GM18909 (cell line): Measurements from ENCODE around the gene RFX5.
"Not testable (repeated sequence)": the region's sequence is repeated elsewhere in the genome, so short reads cannot be mapped to it uniquely, and the experiment has no call there.

ENCODE experiments used
- ATAC-seq: cut with Tn5 transposase; IDR thresholded peaks from one replicate; pipeline ENCODE4 v1.9.1; 2021; ENCODE audit warnings: mild to moderate bottlenecking; ENCODE audit not compliant: unreplicated experiment, poor library complexity

RFX5 gene

GRCh38 chr1:151346769-151347522 lies at the start of gene RFX5:
RFX5 (minus strand) TSS chr1:151347252; CDS start chr1:151346320, 932 bp downstream.
- ATAC-seq, result peak; percentile 96

GRCh38 chr1:151396265-151396664 lies 49.2 kb upstream of the RFX5 start:
- ATAC-seq, result not testable (repeated sequence)

- no peak for ATAC-seq
Measured at GRCh38 chr1:151393583-151393982, 46.5 kb upstream of the RFX5 start.

GRCh38 chr1:151391079-151391563 lies 44.1 kb upstream of the RFX5 start:
- ATAC-seq, result no peak

GRCh38 chr1:151390221-151391078 lies 43.4 kb upstream of the RFX5 start:
- ATAC-seq, result not testable (repeated sequence)

GRCh38 chr1:151386002-151386401 lies 39.0 kb upstream of the RFX5 start:
- ATAC-seq, result no peak

- ATAC-seq, result no peak
Measured at GRCh38 chr1:151384584-151384983, 37.5 kb upstream of the RFX5 start.

GRCh38 chr1:151377150-151377884 lies 30.3 kb upstream of the RFX5 start:
- ATAC-seq, result no peak

- no peak for ATAC-seq
Measured at GRCh38 chr1:151373196-151373595, 26.1 kb upstream of the RFX5 start.

GRCh38 chr1:151372058-151372934 lies 25.2 kb upstream of the RFX5 start, which contains the start of gene SELENBP1:
SELENBP1 (minus strand) TSS chr1:151372705; CDS start chr1:151372641, 64 bp downstream.
- ATAC-seq, result no peak

- no peak for ATAC-seq
Measured at GRCh38 chr1:151371370-151372057, 24.5 kb upstream of the RFX5 start.

- no peak for ATAC-seq
Measured at GRCh38 chr1:151370211-151370911, 23.3 kb upstream of the RFX5 start.

GRCh38 chr1:151369621-151370048 lies 22.6 kb upstream of the RFX5 start:
- no peak for ATAC-seq

- ATAC-seq, result no peak
Measured at GRCh38 chr1:151369302-151369610, 22.2 kb upstream of the RFX5 start.

GRCh38 chr1:151368393-151369301 lies 21.6 kb upstream of the RFX5 start:
- no peak for ATAC-seq

GRCh38 chr1:151367658-151368392 lies 20.8 kb upstream of the RFX5 start:
- no peak for ATAC-seq

GRCh38 chr1:151364996-151365395 lies 17.9 kb upstream of the RFX5 start:
- ATAC-seq, result no peak
